Measurements from ENCODE around the gene SLC52A1.

Gene SLC52A1

GRCh38 chr17:5022171-5022711 lies 13.0 kb downstream of the SLC52A1 start:
- TF ChIP-seq CTCF (IDR thresholded peaks at IDR 0.05; ENCODE audit: control insufficient read depth, insufficient read depth, low read depth, low read length, missing control alignments): no peak
- no peak for DNase-seq (ENCODE audit: low read depth)
- no peak overlapping the region for H3K4me3 ChIP-seq (ENCODE audit: control insufficient read depth, low read depth, low read length)

GRCh38 chr17:5020502-5021023 lies 14.7 kb downstream of the SLC52A1 start:
- DNase-seq (ENCODE audit: low read depth): no peak
- no peak overlapping the region for H3K4me3 ChIP-seq (ENCODE audit: control insufficient read depth, low read depth, low read length)
- no peak for TF ChIP-seq CTCF (IDR thresholded peaks at IDR 0.05; ENCODE audit: control insufficient read depth, insufficient read depth, low read depth, low read length, missing control alignments)

- TF ChIP-seq CTCF (IDR thresholded peaks at IDR 0.05; ENCODE audit: control insufficient read depth, insufficient read depth, low read depth, low read length, missing control alignments): no peak
- no peak for DNase-seq (ENCODE audit: low read depth)
- H3K4me3 ChIP-seq (ENCODE audit: control insufficient read depth, low read depth, low read length): no peak overlapping the region
These were observed 15.7 kb downstream of the SLC52A1 start for GRCh38 chr17:5019475-5019956.

- TF ChIP-seq CTCF (IDR thresholded peaks at IDR 0.05; ENCODE audit: control insufficient read depth, insufficient read depth, low read depth, low read length, missing control alignments): no peak
- no peak overlapping the region for H3K4me3 ChIP-seq (ENCODE audit: control insufficient read depth, low read depth, low read length)
- no peak for DNase-seq (ENCODE audit: low read depth)
These were observed 20.9 kb downstream of the SLC52A1 start for GRCh38 chr17:5014357-5014756.

- no peak overlapping the region for H3K4me3 ChIP-seq (ENCODE audit: control insufficient read depth, low read depth, low read length)
- DNase-seq (ENCODE audit: low read depth): no peak
- TF ChIP-seq CTCF (IDR thresholded peaks at IDR 0.05; ENCODE audit: control insufficient read depth, insufficient read depth, low read depth, low read length, missing control alignments): no peak
These were observed 23.3 kb downstream of the SLC52A1 start for GRCh38 chr17:5011928-5012327.

GRCh38 chr17:5003214-5003867 lies 31.9 kb downstream of the SLC52A1 start:
- DNase-seq (ENCODE audit: low read depth): no peak
- TF ChIP-seq CTCF (IDR thresholded peaks at IDR 0.05; ENCODE audit: control insufficient read depth, insufficient read depth, low read depth, low read length, missing control alignments): no peak
- no peak overlapping the region for H3K4me3 ChIP-seq (ENCODE audit: control insufficient read depth, low read depth, low read length)

Data from AG09309 (cell line).